ENCODE results near the gene MAP3K7CL.

The MAP3K7CL gene

DNA sequence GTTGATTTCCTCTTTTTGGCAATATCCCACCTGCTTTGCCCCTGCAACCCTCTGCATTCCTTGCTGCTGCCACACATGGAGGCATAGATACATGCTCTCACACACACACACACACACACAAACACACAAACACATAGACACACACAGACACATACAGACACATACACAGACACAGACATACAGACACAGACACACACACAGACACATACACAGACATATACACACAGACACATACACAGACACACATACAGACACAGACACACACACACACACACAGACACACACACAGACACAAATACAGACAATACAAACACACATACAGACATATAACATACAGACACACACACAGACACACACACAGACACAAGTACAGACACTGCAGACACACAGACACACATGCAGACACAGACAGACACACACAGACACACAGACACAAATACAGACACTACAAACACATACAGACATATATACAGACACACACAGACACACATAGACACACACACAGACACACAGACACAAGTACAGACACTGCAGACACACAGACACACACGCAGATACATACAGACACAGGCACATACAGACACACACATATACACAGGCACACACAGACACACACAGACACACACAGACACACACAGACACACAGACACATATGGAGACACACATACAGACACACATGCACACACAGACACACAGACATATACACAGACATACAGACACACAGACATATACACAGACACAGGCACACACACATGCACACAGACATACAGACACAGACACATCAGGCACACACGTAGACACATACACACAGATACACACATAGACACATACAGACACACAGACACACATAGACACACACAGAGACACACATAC is 83.3 kb downstream of the MAP3K7CL start:
- Histone ChIP-seq H3K9me3 (ENCODE audit: insufficient read depth, low read depth, low read length) (no peaks in the 10 kb centered on the region), H3K4ac (ENCODE audit: low read depth, low read length) (no peak overlapping the region), H3K27me3 (ENCODE audit: insufficient read depth, low read length) (no peaks in the 10 kb centered on the region), H3K79me1 (ENCODE audit: low read length) (no peaks in the 10 kb centered on the region), H3K4me2 (ENCODE audit: low read length) (no peak overlapping the region), H3K36me3 (ENCODE audit: control insufficient read depth in 1 of 2, insufficient read depth in 2 of 2, low read length in 2 of 2) (no peaks in the 10 kb centered on the region), H2BK12ac (ENCODE audit: low read length) (no peak overlapping the region), H3K4me1 (ENCODE audit: control insufficient read depth in 1 of 2, insufficient read depth in 2 of 2, low read length in 2 of 2) (no peaks in the 10 kb centered on the region), H3K4me3 (ENCODE audit: low read depth, low read length) (no peak overlapping the region), H2BK120ac (ENCODE audit: insufficient read depth, low read length, poor library complexity) (no peak overlapping the region), H2BK5ac (ENCODE audit: low read depth, low read length, poor library complexity) (no peak overlapping the region), H3K9ac (ENCODE audit: low read length) (no peak overlapping the region), H4K8ac (ENCODE audit: low read depth, low read length) (no peak overlapping the region), H3K27ac (ENCODE audit: low read depth, low read length) (no peak overlapping the region), H2AK5ac (ENCODE audit: low read length) (no peak overlapping the region), H3K14ac (ENCODE audit: low read length) (no peak overlapping the region), H2AFZ (ENCODE audit: insufficient read depth, low read length, poor library complexity) (no peak overlapping the region), H3K23ac (ENCODE audit: low read length) (no peak overlapping the region), H4K12ac (ENCODE audit: low read depth, low read length) (no peak overlapping the region), H3K79me2 (ENCODE audit: control insufficient read depth, insufficient read depth, low read length, poor library complexity) (no peaks in the 10 kb centered on the region), H4K91ac (ENCODE audit: low read depth, low read length) (no peak overlapping the region), H3K18ac (ENCODE audit: low read length) (no peak overlapping the region)
- WGBS (ENCODE audit: extremely low coverage, insufficient coverage, insufficient read length): no CpG with 5 or more reads among the region's 2 CpGs
- DNase-seq: no peak

GRCh38 chr21:29215709-29216108 is 85.3 kb downstream of the MAP3K7CL start:
- Histone ChIP-seq H4K91ac (ENCODE audit: low read depth, low read length) (no peak overlapping the region), H2BK5ac (ENCODE audit: low read depth, low read length, poor library complexity) (no peak overlapping the region), H2AK5ac (ENCODE audit: low read length) (no peak overlapping the region), H4K12ac (ENCODE audit: low read depth, low read length) (no peak overlapping the region), H4K8ac (ENCODE audit: low read depth, low read length) (no peak overlapping the region), H2BK120ac (ENCODE audit: insufficient read depth, low read length, poor library complexity) (no peak overlapping the region), H3K9me3 (ENCODE audit: insufficient read depth, low read depth, low read length) (no peaks in the 10 kb centered on the region), H3K79me1 (ENCODE audit: low read length) (no peaks in the 10 kb centered on the region), H3K4ac (ENCODE audit: low read depth, low read length) (no peak overlapping the region), H2AFZ (ENCODE audit: insufficient read depth, low read length, poor library complexity) (no peak overlapping the region), H3K4me1 (ENCODE audit: control insufficient read depth in 1 of 2, insufficient read depth in 2 of 2, low read length in 2 of 2) (no peaks in the 10 kb centered on the region), H3K27ac (ENCODE audit: low read depth, low read length) (no peak overlapping the region), H3K4me2 (ENCODE audit: low read length) (no peak overlapping the region), H3K36me3 (ENCODE audit: control insufficient read depth in 1 of 2, insufficient read depth in 2 of 2, low read length in 2 of 2) (no peaks in the 10 kb centered on the region), H3K14ac (ENCODE audit: low read length) (no peak overlapping the region), H2BK12ac (ENCODE audit: low read length) (no peak overlapping the region), H3K4me3 (ENCODE audit: low read depth, low read length) (no peak overlapping the region), H3K27me3 (ENCODE audit: insufficient read depth, low read length) (no peaks in the 10 kb centered on the region), H3K18ac (ENCODE audit: low read length) (no peak overlapping the region), H3K79me2 (ENCODE audit: control insufficient read depth, insufficient read depth, low read length, poor library complexity) (no peaks in the 10 kb centered on the region), H3K23ac (ENCODE audit: low read length) (no peak overlapping the region), H3K9ac (ENCODE audit: low read length) (no peak overlapping the region)
- no peak for DNase-seq
- no CpG with 5 or more reads among the region's 2 CpGs for WGBS (ENCODE audit: extremely low coverage, insufficient coverage, insufficient read length)

DNA sequence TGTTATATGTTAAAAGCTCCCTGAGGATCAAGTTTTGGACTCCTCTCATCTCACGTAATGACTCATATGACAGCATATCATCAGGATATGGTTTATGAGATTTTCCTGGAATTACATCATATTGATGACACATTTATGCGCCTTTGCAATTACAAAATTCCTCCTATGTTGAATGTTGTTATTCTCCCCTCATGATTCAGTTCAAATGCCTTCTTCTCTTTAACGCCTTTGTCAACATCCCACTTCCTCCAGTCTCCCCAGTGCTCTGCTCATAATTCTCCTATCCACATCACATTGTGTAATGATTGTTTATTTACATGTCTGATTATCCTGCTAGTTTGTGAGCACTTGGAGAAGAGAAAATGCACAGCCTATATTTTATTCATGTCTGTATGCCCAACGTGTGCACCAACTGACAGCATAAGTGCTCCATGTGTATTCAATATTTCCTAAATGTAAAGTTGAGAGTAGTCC is 87.4 kb downstream of the MAP3K7CL start:
- no peak overlapping the region for H2BK120ac ChIP-seq (ENCODE audit: insufficient read depth, low read length, poor library complexity)
- H3K36me3 ChIP-seq (ENCODE audit: control insufficient read depth in 1 of 2, insufficient read depth in 2 of 2, low read length in 2 of 2): no peaks in the 10 kb centered on the region
- no peaks in the 10 kb centered on the region for H3K4me1 ChIP-seq (ENCODE audit: control insufficient read depth in 1 of 2, insufficient read depth in 2 of 2, low read length in 2 of 2)
- H3K9me3 ChIP-seq (ENCODE audit: insufficient read depth, low read depth, low read length): peaks cover 3% of the 10 kb centered on the region
- no peak overlapping the region for H2BK5ac ChIP-seq (ENCODE audit: low read depth, low read length, poor library complexity)
- WGBS (ENCODE audit: extremely low coverage, insufficient coverage, insufficient read length): no CpG with 5 or more reads among the region's 4 CpGs
- H3K79me2 ChIP-seq (ENCODE audit: control insufficient read depth, insufficient read depth, low read length, poor library complexity): no peaks in the 10 kb centered on the region
- no peak overlapping the region for H3K9ac ChIP-seq (ENCODE audit: low read length)
- no peak overlapping the region for H3K14ac ChIP-seq (ENCODE audit: low read length)
- no peak overlapping the region for H3K4me2 ChIP-seq (ENCODE audit: low read length)
- no peak overlapping the region for H2BK12ac ChIP-seq (ENCODE audit: low read length)
- no peak overlapping the region for H3K27ac ChIP-seq (ENCODE audit: low read depth, low read length)
- H3K79me1 ChIP-seq (ENCODE audit: low read length): no peaks in the 10 kb centered on the region
- H3K4ac ChIP-seq (ENCODE audit: low read depth, low read length): no peak overlapping the region
- H2AK5ac ChIP-seq (ENCODE audit: low read length): no peak overlapping the region
- peak in 1 of 2 donors; percentile 73 for DNase-seq
- no peak overlapping the region for H4K8ac ChIP-seq (ENCODE audit: low read depth, low read length)
- no peaks in the 10 kb centered on the region for H3K27me3 ChIP-seq (ENCODE audit: insufficient read depth, low read length)
- H4K91ac ChIP-seq (ENCODE audit: low read depth, low read length): no peak overlapping the region
- no peak overlapping the region for H3K23ac ChIP-seq (ENCODE audit: low read length)
- no peak overlapping the region for H4K12ac ChIP-seq (ENCODE audit: low read depth, low read length)
- H2AFZ ChIP-seq (ENCODE audit: insufficient read depth, low read length, poor library complexity): no peak overlapping the region
- H3K4me3 ChIP-seq (ENCODE audit: low read depth, low read length): no peak overlapping the region
- H3K18ac ChIP-seq (ENCODE audit: low read length): no peak overlapping the region

DNA sequence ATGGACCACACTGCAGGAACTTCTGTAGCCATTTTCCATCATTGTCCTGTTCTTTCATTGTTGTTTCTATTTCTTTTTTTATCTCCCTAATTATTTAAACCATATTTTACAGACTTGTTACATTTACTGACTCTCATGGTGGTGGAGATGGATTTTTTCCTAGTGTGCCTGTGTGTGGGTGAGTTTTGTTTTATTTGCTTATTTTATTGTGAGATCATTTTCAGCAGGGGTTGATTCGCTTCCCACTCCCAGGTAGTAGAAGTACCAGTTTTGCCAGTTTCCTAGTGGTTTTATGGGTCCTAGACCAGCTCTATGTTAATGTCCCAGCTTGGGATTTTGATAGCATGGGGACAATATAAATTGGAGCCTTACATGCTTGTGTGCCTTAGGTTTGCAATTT is 88.3 kb downstream of the MAP3K7CL start:
- Histone ChIP-seq H3K4me1 (ENCODE audit: control insufficient read depth in 1 of 2, insufficient read depth in 2 of 2, low read length in 2 of 2) (no peaks in the 10 kb centered on the region), H3K9ac (ENCODE audit: low read length) (no peak overlapping the region), H3K27ac (ENCODE audit: low read depth, low read length) (no peak overlapping the region), H2BK5ac (ENCODE audit: low read depth, low read length, poor library complexity) (no peak overlapping the region), H3K4ac (ENCODE audit: low read depth, low read length) (no peak overlapping the region), H3K14ac (ENCODE audit: low read length) (no peak overlapping the region), H2BK120ac (ENCODE audit: insufficient read depth, low read length, poor library complexity) (no peak overlapping the region), H3K4me2 (ENCODE audit: low read length) (no peak overlapping the region), H2BK12ac (ENCODE audit: low read length) (no peak overlapping the region), H4K8ac (ENCODE audit: low read depth, low read length) (no peak overlapping the region), H3K4me3 (ENCODE audit: low read depth, low read length) (no peak overlapping the region), H3K23ac (ENCODE audit: low read length) (no peak overlapping the region), H4K12ac (ENCODE audit: low read depth, low read length) (no peak overlapping the region), H4K91ac (ENCODE audit: low read depth, low read length) (no peak overlapping the region), H2AK5ac (ENCODE audit: low read length) (no peak overlapping the region), H3K79me1 (ENCODE audit: low read length) (no peaks in the 10 kb centered on the region), H3K18ac (ENCODE audit: low read length) (no peak overlapping the region), H3K79me2 (ENCODE audit: control insufficient read depth, insufficient read depth, low read length, poor library complexity) (no peaks in the 10 kb centered on the region), H3K9me3 (ENCODE audit: insufficient read depth, low read depth, low read length) (peaks cover 3% of the 10 kb centered on the region), H2AFZ (ENCODE audit: insufficient read depth, low read length, poor library complexity) (no peak overlapping the region), H3K36me3 (ENCODE audit: control insufficient read depth in 1 of 2, insufficient read depth in 2 of 2, low read length in 2 of 2) (no peaks in the 10 kb centered on the region), H3K27me3 (ENCODE audit: insufficient read depth, low read length) (no peaks in the 10 kb centered on the region)
- DNase-seq: peak in 1 of 2 donors; percentile 34
- no CpG with 5 or more reads among the region's 1 CpG for WGBS (ENCODE audit: extremely low coverage, insufficient coverage, insufficient read length)

Measured in trophoblast cell (in vitro differentiated cells and primary cell).